Endometrial microvascular endothelial cells (primary cell): ENCODE measurements around the gene PSMD8. TPM values are rescaled to one million over a fixed set of nuclear protein-coding genes. Genes with fewer than 3 reads are reported as not detected.
"Not testable (repeated sequence)": the region's sequence is repeated elsewhere in the genome, so short reads cannot be mapped to it uniquely, and the experiment has no call there.

Experiments
- in situ Hi-C: cut with HindIII; loops from 2 replicates; pipeline ENCODE4 v1.10.0; 2017; ENCODE audit warnings: low sequenced_read_pairs, low pct_unique_long_range_greater_than_20kb; ENCODE audit errors: inconsistent ontology term
- total RNA-seq: library from RNA; depleted of rRNA; stranded (reverse); fragments of >200 nt; gene quantifications from one replicate; pipeline ENCODE4 v1.2.3, GENCODE V29; 2015; ENCODE audit errors: inconsistent ontology term

The PSMD8 gene
- 395 TPM for total RNA-seq

DNA sequence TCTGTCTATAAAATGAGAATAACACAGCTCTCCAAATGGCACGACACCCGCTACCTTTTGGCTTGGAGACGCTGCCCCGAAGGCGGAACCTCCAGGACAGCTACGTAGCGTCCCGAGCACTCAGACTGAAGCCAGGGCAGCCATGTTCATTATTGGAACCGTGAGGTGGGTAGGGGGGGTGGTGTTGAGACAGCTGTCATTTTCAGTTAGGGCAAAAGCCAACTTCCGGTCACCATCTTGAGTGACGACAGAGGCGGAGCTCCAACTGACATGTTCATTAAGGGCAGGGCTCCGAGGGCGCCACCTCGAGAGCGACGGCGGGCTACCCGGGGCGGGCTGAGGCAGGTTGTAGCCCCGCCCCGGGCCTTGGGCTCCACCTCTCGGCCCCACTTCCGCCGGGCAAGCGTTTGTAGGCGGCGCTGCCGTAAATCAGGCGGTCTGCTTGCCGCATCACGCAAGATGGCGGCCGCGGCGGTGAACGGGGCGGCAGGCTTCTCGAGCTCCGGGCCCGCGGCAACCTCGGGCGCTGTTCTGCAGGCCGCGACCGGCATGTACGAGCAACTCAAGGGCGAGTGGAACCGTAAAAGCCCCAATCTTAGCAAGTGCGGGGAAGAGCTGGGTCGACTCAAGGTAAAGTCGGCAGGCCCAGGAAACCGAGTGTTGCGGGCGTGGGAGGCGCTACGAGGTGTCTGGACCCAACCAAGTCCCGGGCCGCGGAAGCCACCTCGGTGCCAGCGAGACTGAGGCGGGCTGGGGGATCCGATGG is at the start of gene PSMD8:
PSMD8 (plus strand) TSS at position 240 of the 766 bp plus-strand sequence; CDS start at position 271, 31 bp downstream.
- in situ Hi-C loops: no loop called here

DNA sequence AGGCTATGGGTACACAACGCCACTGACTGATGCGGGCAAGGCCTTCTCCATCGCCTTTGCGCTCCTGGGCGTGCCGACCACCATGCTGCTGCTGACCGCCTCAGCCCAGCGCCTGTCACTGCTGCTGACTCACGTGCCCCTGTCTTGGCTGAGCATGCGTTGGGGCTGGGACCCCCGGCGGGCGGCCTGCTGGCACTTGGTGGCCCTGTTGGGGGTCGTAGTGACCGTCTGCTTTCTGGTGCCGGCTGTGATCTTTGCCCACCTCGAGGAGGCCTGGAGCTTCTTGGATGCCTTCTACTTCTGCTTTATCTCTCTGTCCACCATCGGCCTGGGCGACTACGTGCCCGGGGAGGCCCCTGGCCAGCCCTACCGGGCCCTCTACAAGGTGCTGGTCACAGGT is 47.8 kb upstream of the PSMD8 start:
- in situ Hi-C loops: no loop called here

GRCh38 chr19:38329651-38330050 is 44.7 kb upstream of the PSMD8 start:
- in situ Hi-C loops: no loop called here

- in situ Hi-C loops: no loop called here
Measured at GRCh38 chr19:38331728-38332127, 42.6 kb upstream of the PSMD8 start.

DNA sequence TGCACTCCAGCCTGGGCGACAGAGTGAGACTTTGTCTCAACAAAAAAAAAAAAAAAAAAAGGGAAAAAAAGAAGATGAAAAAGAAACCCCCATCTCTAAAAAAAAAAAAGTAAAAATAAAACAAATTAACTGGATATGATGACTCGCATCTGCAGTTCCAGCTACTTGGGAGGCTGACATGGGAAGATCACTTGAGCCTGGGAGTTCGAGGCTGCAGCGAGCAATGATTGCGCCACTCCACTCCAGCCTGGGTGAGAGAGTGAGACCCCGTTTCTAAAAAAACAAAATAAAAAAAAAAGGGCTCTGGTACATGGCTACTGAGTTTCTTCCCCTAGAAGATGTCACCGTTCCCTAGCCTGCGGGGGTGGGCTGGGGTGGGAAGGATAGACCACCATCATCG is 41.1 kb upstream of the PSMD8 start:
- in situ Hi-C loops: no loop called here

GRCh38 chr19:38335949-38336637 is 38.3 kb upstream of the PSMD8 start:
- in situ Hi-C loops: no loop called here

DNA sequence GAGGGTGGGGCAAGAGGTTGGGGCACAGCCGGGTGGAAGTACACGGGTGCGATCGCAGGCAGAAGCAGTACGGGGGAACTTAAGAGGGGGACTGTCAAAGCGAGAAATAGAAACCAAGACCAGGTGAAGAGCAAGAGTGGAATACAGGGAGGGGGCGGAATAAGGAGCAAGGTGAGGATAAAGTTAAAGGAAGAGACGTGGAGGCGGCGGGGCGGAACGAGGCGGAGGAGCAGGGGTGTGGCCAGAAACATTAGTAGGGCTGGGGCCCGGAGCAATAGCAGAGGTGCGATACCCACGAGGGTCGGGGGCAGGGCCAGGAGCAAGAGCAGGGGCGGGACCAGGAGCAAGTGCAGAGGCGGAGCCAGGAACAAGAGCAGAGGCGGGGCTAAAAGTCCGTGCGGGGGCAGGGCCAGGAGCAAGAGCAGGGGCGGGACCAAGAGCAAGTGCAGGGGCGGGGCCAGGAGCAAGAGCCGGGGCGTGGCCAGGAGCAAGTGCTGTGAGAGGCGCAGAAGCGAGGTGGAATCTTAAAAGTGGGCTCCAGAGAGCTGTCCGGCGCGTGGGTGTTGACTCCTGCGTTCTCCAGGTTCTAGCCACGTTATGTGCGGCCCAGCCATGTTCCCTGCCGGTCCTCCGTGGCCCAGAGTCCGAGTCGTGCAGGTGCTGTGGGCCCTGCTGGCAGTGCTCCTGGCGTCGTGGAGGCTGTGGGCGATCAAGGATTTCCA is 37.6 kb upstream of the PSMD8 start:
- in situ Hi-C loops: no loop called here

DNA sequence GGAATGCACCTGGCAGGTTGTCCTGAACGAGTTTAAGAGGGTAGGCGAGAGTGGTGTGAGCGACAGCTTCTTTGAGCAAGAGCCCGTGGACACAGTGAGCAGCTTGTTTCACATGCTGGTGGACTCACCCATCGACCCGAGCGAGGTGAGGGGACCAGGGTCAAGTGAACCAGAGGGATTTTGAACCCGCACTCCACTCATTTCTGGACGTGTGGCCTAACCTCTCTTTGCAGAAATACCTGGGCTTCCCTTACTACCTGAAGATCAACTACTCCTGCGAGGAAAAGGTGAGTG is 37.1 kb upstream of the PSMD8 start:
- in situ Hi-C loops: no loop called here

DNA sequence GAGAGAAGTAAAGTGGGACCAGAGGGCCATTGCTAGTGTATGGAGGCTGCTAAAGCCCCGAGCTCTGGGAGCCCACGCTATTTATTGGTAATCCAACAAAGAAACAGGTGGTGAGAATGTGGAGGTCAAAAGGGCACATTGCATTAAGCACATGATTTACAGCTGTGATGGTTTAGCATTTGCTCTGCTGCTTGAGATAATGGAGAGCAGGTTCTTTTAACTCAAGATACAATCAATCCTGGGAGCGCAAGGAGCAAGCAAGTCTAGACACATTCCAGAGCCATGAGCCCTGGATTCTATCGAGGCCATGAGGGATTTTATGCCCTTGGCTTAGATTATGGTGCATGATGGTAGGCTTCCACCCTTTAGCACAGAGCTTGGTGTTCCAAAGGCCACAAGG is 35.4 kb upstream of the PSMD8 start:
- in situ Hi-C loops: not testable (repeated sequence)

- in situ Hi-C loops: no loop called here
Measured at GRCh38 chr19:38340927-38341326, 33.4 kb upstream of the PSMD8 start.

GRCh38 chr19:38346837-38347236 is 27.5 kb upstream of the PSMD8 start:
- in situ Hi-C loops: no loop called here

GRCh38 chr19:38350883-38351282 is 23.5 kb upstream of the PSMD8 start:
- in situ Hi-C loops: no loop called here

- in situ Hi-C loops: no loop called here
Measured at GRCh38 chr19:38351865-38352395, 22.4 kb upstream of the PSMD8 start.

DNA sequence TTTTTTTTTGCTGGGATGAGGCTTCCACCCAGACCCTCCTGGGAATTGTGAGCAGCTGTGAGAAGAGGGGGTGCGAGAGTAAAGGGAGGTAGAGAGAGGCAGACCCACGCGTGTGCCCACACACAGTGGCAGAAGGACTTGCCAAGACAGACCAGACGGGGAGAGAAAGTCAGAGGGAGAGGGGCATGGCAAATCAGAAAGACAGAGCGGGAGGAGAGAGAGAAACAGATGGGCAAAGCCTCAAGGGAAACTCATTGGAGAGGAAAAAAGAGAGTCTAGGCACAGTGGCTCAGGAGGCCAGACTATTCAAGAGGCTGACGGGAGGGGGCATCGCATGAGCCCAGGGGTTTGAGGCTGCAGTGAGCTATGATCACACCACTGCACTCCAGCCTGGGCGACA is 21.8 kb upstream of the PSMD8 start:
- in situ Hi-C loops: no loop called here

- in situ Hi-C loops: no loop called here
Measured at GRCh38 chr19:38355728-38356725, 18.3 kb upstream of the PSMD8 start.

- in situ Hi-C loops: no loop called here
Measured at GRCh38 chr19:38358071-38358470, 16.3 kb upstream of the PSMD8 start.

DNA sequence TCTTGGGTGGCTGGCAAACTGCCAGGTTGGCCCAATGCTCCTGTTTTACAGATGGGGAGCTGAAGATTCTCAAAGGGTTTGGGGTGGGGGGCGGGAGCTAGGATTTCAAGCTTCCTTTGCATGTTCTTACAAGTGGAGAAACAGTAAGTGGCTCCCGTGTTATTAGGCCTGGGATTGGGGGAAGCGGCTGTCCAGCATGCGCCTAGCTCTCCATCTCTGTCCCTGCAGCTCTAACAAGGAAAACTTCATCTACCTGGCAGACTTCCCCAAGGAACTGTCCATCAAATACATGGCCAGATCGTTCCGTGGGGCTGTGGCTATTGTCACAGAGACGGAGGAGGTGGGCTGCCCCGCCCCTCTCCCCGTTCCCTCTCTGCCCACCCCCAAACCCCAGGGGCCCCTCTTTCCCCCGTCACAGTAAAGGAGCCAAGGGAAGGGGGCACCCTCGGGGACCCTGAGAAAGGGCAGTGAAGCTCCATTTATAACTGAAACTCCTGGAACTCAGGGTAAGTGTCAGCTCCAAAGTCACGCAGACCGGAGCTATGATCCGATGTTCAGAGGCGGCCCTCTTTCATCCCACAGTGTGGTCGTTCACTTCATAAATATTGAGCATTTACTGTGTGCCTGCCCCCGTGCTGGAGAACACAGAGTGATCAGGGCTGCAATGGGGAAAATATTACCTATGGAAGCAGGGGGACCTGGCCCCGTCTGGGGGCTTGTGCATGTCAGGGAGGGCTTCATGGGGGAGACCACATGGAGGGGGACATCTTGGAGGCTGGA is 14.9 kb upstream of the PSMD8 start:
- in situ Hi-C loops: no loop called here

GRCh38 chr19:38360351-38360750 is 14.0 kb upstream of the PSMD8 start:
- in situ Hi-C loops: no loop called here
